Body of pancreas (tissue), 4 donors: ENCODE results near the gene FAXC.

Experiments used
- CTCF ChIP-seq, 7 experiments: fragments of 450-650 bp in 4 of 7; fragments of 200-600 bp in 3 of 7; sonication (generic) in 3 of 7; IDR thresholded peaks; one replicate each; pipeline ENCODE4 v1.5.1; 2016 to 2019; ENCODE audit warnings: antibody characterized with exemption in 7 of 7
- POLR2A ChIP-seq, 3 donors: fragments of 450-650 bp; IDR thresholded peaks; one replicate each; pipeline ENCODE4 v1.6.1; 2016; ENCODE audit warnings: antibody characterized with exemption in 3 of 3, mild to moderate bottlenecking in 2 of 3

GRCh38 chr6:99296261-99296660 lies 53.2 kb downstream of the FAXC start:
- TF ChIP-seq CTCF (IDR thresholded peaks at IDR 0.05) (no peak), POLR2A (IDR thresholded peaks at IDR 0.05) (no peak)
